ENCODE measurements around the gene NCOA5.
A peak's percentile ranks its signal among the peaks of the same experiment; 100 is the strongest.

Gene NCOA5

GRCh38 chr20:46034039-46034438, 55.7 kb downstream of the NCOA5 start:
- DNase-seq, result no peak

GRCh38 chr20:46031701-46032254, 58.0 kb downstream of the NCOA5 start:
- DNase-seq, result peak; percentile 60

GRCh38 chr20:46031014-46031569, 58.7 kb downstream of the NCOA5 start:
- no peak for DNase-seq

GRCh38 chr20:46030284-46031013, 59.3 kb downstream of the NCOA5 start:
- no peak for DNase-seq

GRCh38 chr20:46028772-46029371, 60.9 kb downstream of the NCOA5 start, which contains the start of gene SLC12A5:
SLC12A5 (plus strand) TSS chr20:46029215; CDS start chr20:46029345, 130 bp downstream.
- no peak for DNase-seq

GRCh38 chr20:46028110-46028509, 61.7 kb downstream of the NCOA5 start:
- no peak for DNase-seq

- DNase-seq, result no peak
Observed at GRCh38 chr20:46027245-46027853, 62.4 kb downstream of the NCOA5 start.

GRCh38 chr20:46025376-46025783, 64.4 kb downstream of the NCOA5 start:
- DNase-seq, result no peak

GRCh38 chr20:46023999-46024398, 65.8 kb downstream of the NCOA5 start:
- DNase-seq, result no peak

GRCh38 chr20:46023148-46023484, 66.6 kb downstream of the NCOA5 start:
- no peak for DNase-seq

- DNase-seq, result peak; percentile 40
Observed at GRCh38 chr20:46022411-46023147, 67.2 kb downstream of the NCOA5 start.

- peak; percentile 77 for DNase-seq
Observed at GRCh38 chr20:46021361-46022359, 68.1 kb downstream of the NCOA5 start.

GRCh38 chr20:46020555-46020954, 69.2 kb downstream of the NCOA5 start:
- DNase-seq, result no peak

- no peak for DNase-seq
Observed at GRCh38 chr20:46018611-46019010, 71.2 kb downstream of the NCOA5 start.

- DNase-seq, result no peak
Observed at GRCh38 chr20:46018112-46018511, 71.7 kb downstream of the NCOA5 start.

GRCh38 chr20:46017272-46017671, 72.5 kb downstream of the NCOA5 start:
- no peak for DNase-seq

GRCh38 chr20:46014517-46015396, 75.0 kb downstream of the NCOA5 start:
- DNase-seq, result no peak

- peak; percentile 84 for DNase-seq
Observed at GRCh38 chr20:46013829-46014516, 75.8 kb downstream of the NCOA5 start.

- DNase-seq, result no peak
Observed at GRCh38 chr20:46013322-46013828, 76.4 kb downstream of the NCOA5 start.

GRCh38 chr20:46012921-46013320, 76.8 kb downstream of the NCOA5 start:
- no peak for DNase-seq

All from NCI-H774 (cell line).